ENCODE data around the gene PCBP3.

DNA sequence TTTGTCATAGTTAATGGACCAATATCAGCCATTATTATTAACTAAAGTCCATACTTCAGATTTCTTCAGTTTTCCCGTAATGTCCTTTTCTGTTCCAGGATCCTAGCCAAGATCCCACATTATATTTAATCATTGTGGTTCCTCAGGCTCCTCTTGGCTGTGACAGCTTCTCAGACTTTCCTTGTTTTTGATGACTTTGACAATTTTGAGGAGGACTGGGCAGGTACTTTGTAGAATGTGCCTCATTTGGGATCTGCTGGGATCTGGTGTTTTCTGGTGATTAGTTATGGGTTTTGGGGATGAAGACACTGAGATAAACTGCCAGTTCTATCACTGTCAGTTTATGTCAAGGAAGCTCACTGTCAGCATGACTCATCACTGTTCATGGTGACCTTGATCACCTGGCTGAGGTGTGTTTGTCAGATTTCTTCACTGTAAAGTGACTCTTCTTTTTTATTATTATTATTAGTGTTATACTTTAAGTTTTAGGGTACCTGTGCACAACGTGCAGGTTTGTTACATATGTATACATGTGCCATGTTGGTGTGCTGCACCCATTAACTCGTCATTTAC is 66.3 kb downstream of the PCBP3 start:
- TF ChIP-seq MAX (IDR thresholded peaks at IDR 0.05; ENCODE audit: low read depth, low read length) = no peak
- TF ChIP-seq, protein P1, sequence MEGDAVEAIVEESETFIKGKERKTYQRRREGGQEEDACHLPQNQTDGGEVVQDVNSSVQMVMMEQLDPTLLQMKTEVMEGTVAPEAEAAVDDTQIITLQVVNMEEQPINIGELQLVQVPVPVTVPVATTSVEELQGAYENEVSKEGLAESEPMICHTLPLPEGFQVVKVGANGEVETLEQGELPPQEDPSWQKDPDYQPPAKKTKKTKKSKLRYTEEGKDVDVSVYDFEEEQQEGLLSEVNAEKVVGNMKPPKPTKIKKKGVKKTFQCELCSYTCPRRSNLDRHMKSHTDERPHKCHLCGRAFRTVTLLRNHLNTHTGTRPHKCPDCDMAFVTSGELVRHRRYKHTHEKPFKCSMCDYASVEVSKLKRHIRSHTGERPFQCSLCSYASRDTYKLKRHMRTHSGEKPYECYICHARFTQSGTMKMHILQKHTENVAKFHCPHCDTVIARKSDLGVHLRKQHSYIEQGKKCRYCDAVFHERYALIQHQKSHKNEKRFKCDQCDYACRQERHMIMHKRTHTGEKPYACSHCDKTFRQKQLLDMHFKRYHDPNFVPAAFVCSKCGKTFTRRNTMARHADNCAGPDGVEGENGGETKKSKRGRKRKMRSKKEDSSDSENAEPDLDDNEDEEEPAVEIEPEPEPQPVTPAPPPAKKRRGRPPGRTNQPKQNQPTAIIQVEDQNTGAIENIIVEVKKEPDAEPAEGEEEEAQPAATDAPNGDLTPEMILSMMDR (IDR thresholded peaks at IDR 0.05; ENCODE audit: low read depth, low read length) = no peak
- no peak for TF ChIP-seq POLR2A (IDR thresholded peaks at IDR 0.05; ENCODE audit: extremely low read depth, insufficient read length)
